Fibroblast of the aortic adventitia (primary cell): ENCODE data around the gene STMP1. TPM values are rescaled to one million over a fixed set of nuclear protein-coding genes. Genes with fewer than 3 reads are reported as not detected.

Experiments
- DNase-seq: peaks from one replicate; pipeline ENCODE4 v3.0.0-alpha.2; 2010; ENCODE audit warnings: low read depth
- H3K4me3 ChIP-seq: 2 replicates; pipeline ENCODE4 v1.5.1; 2011; ENCODE audit warnings: low read depth, mild to moderate bottlenecking, control low read depth, low read length, moderate library complexity
- CTCF ChIP-seq: IDR thresholded peaks from 2 replicates; pipeline ENCODE4 v1.5.1; 2011; ENCODE audit warnings: mild to moderate bottlenecking, low read length, control low read depth, inconsistent platforms; ENCODE audit not compliant: insufficient read depth
- total RNA-seq: library from RNA; depleted of rRNA; stranded (reverse); fragments of >200 nt; gene quantifications from 2 replicates; pipeline ENCODE4 v1.2.3, GENCODE V29; 2012; ENCODE audit warnings: low replicate concordance

Gene STMP1
- total RNA-seq, 1 donor, result 29.8 TPM

GRCh38 chr7:135707570-135707966 lies 45.3 kb downstream of the STMP1 start:
- no peak for TF ChIP-seq CTCF

GRCh38 chr7:135708041-135708440 lies 45.7 kb downstream of the STMP1 start:
- no peak overlapping the region for H3K4me3 ChIP-seq
- DNase-seq, result no peak
- TF ChIP-seq CTCF, result no peak

More at GRCh38 chr7:135707570-135707966, 45.3 kb downstream of the STMP1 start:
- no peak overlapping the region for H3K4me3 ChIP-seq
- no peak for DNase-seq

- TF ChIP-seq CTCF, result no peak
- H3K4me3 ChIP-seq, result no peak overlapping the region
- no peak for DNase-seq
These were observed 47.2 kb downstream of the STMP1 start for GRCh38 chr7:135709508-135709907.

GRCh38 chr7:135710417-135711138 lies 48.3 kb downstream of the STMP1 start:
- DNase-seq, result no peak
- H3K4me3 ChIP-seq, result no peak overlapping the region
- peak; percentile 61 for TF ChIP-seq CTCF

- no peak overlapping the region for H3K4me3 ChIP-seq
- DNase-seq, result no peak
- TF ChIP-seq CTCF, result no peak
These were observed 48.8 kb downstream of the STMP1 start for GRCh38 chr7:135711139-135711469.

GRCh38 chr7:135712182-135712782 lies 50.0 kb downstream of the STMP1 start:
- H3K4me3 ChIP-seq, result no peak overlapping the region
- no peak for TF ChIP-seq CTCF
- no peak for DNase-seq
